Dermis microvascular lymphatic vessel endothelial cell (primary cell): ENCODE data around the gene DISP2. TPM values are rescaled to one million over a fixed set of nuclear protein-coding genes. Genes with fewer than 3 reads are reported as not detected.

Experiments used
- DNase-seq, 2 donors: peaks; one replicate each; pipeline versions ENCODE4 v3.0.0 to v3.0.0-alpha.2; 2010; ENCODE audit warnings: low read depth in 2 of 2
- total RNA-seq: library from RNA; depleted of rRNA; stranded (reverse); fragments of >200 nt; gene quantifications from 2 replicates; pipeline ENCODE4 v1.2.1, GENCODE V29; 2014

DISP2 gene
- total RNA-seq, 1 donor from 2014 or later, result 0.13 TPM

- no peak for DNase-seq
These were observed 3.6 kb downstream of the DISP2 start for GRCh38 chr15:40361640-40362039.

DNA sequence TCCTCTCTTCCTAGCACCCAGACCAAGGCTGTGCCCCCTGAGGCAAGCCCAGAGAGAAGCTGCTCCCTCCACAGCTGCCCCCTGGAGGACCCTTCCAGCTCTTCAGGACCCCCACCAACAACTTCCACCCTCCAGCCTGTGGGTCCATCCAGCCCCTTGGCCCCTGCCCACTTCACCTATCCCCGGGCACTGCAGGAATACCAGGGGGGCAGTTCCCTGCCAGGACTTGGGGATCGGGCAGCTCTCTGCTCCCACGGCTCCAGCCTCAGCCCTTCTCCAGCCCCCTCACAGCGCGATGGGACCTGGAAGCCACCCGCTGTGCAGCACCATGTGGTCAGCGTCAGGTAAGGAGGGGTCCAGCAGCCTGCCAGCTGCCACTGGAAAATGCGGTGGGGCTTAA lies 5.6 kb downstream of the DISP2 start:
- DNase-seq, result no peak

DNA sequence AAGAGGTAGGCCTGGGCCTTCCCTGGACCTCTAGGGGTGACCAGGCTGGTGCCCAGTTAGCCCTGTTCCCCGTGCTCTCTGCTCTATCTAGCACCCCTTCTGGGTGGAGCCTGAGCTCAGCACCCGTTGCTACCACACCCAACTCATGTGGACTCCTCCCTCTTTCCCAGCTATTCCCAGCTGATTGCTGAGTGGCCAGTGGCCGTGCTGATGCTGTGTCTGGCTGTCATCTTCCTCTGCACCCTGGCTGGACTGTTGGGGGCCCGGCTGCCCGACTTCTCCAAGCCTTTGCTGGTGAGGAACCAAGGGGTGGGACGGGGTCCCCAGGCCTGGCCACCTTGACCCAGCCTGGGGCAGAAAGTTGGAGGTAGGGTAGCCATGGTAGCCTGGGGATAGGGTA lies 6.2 kb downstream of the DISP2 start:
- DNase-seq, result no peak

DNA sequence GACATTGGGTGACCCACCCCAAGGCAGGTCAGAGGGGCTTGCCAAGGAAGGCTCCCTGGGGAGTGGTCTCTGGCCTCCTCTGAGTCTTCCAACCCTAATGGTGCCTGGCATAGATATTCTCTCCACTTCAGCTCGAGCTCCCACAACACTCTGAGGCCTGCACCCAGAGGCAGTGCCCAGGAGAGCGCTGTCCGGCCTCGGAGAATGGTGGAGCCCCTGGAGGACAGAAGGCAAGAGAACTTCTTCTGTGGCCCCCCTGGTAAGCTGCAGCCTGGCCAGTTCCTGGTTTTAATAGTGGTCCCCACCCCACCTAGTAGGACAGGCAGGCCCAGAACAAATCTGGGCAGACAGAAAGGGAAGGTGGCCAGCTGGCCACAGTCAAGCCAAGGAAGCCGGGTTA lies 7.0 kb downstream of the DISP2 start:
- no peak for DNase-seq

- DNase-seq, result no peak
These were observed 7.8 kb downstream of the DISP2 start for GRCh38 chr15:40365624-40366456.

DNA sequence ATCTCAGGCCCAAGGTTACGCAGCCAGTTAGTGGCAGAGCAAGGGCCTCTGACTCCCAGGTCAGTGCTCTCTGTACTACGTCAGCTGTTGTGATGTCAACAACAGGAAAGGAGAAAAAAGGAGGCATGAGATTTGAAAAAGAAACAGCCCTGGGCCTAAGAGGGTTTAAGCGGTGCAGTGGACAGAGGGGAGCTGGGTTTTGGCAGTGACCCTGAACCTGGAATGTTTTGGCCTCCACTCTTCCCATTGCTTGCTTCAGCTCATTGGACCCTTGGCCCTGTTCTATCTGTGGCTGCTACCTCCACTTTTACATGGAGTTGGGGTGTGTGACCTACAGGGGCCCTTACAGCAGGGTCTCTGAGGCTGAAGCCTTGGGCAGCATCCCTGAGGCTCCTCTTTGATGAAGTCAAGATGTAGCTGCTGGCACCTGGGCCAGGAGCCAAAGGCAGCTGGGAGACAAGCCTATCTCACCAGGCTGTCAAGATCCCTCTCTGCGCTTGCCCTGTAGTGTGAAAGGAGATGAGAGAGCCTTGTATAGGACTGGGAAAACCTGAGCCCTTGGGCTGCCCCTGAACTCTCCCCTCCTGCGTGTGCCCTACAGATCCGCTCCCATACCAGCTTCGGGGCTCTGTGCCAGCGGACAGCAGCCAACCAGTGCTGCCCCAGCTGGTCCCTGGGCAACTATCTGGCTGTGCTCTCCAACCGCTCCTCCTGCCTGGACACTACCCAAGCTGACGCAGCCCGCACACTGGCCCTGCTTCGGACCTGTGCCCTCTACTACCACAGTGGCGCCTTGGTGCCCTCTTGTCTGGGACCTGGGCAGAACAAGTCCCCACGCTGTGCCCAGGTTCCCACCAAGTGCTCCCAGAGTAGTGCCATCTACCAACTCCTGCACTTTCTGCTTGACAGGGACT lies 8.7 kb downstream of the DISP2 start:
- DNase-seq, result no peak

DNA sequence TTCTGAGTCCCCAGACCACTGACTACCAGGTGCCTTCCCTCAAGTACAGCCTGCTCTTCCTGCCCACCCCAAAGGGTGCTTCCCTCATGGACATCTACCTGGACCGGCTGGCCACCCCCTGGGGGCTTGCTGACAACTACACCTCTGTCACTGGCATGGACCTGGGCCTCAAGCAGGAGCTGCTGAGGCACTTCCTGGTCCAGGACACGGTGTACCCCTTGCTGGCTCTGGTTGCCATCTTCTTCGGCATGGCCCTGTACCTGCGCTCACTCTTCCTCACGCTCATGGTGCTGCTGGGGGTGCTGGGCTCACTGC lies 9.3 kb downstream of the DISP2 start:
- no peak for DNase-seq

DNA sequence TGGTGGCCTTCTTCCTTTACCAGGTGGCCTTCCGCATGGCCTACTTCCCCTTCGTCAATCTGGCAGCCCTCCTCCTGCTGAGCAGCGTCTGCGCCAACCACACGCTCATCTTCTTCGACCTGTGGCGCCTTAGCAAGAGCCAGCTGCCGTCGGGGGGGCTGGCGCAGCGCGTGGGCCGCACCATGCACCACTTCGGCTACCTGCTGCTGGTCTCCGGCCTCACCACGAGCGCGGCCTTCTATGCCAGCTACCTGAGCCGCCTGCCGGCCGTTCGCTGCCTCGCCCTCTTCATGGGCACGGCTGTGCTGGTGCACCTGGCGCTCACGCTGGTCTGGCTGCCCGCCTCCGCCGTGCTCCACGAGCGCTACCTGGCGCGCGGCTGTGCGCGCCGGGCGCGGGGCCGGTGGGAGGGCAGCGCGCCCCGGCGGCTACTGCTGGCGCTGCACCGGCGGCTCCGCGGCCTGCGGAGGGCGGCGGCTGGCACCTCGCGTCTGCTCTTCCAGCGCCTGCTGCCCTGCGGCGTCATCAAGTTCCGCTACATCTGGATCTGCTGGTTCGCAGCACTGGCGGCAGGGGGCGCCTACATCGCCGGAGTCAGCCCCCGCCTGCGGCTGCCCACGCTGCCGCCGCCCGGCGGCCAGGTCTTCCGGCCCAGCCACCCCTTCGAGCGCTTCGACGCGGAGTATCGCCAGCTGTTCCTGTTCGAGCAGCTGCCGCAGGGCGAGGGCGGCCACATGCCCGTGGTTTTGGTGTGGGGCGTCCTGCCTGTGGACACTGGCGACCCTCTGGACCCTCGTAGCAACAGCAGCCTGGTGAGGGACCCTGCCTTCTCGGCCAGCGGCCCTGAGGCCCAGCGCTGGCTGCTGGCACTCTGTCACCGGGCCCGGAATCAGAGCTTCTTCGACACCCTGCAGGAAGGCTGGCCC lies 9.9 kb downstream of the DISP2 start:
- peak; percentile 73 to 93 for DNase-seq

- no peak for DNase-seq
These were observed 10.9 kb downstream of the DISP2 start for GRCh38 chr15:40368719-40369473.

GRCh38 chr15:40369474-40369869 lies 11.5 kb downstream of the DISP2 start:
- no peak for DNase-seq

- no peak for DNase-seq
These were observed 12.0 kb downstream of the DISP2 start for GRCh38 chr15:40369971-40370370.

- DNase-seq, result peak in 1 of 2 donors; percentile 48
These were observed 15.0 kb downstream of the DISP2 start for GRCh38 chr15:40372981-40373380.

DNA sequence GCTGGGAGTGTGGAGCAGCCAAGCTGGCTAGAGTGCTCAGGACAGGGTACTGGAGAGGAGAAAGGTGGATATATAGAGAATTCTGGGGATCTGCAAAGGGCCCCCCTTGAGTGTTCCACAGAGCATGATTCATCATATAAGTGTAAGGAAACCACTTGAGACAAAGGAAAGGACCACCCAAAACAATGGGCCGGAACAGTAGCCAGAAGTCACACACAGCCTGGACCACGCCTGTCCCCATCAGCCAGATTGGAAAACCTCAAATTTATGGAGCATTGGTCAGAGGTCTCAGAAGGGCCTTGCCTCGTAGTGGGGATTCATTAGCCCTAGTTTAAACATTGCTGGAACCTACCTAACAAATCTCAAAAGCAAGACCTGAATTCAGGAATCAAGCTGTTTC lies 19.6 kb downstream of the DISP2 start:
- no peak for DNase-seq

- no peak for DNase-seq
These were observed 21.4 kb downstream of the DISP2 start for GRCh38 chr15:40379374-40379773.

- peak; percentile 57 to 85 for DNase-seq
These were observed 21.8 kb downstream of the DISP2 start for GRCh38 chr15:40379853-40380252.

- DNase-seq, result no peak
These were observed 22.6 kb downstream of the DISP2 start for GRCh38 chr15:40380636-40381035.

GRCh38 chr15:40381818-40382529 lies 24.0 kb downstream of the DISP2 start:
- DNase-seq, result no peak

DNA sequence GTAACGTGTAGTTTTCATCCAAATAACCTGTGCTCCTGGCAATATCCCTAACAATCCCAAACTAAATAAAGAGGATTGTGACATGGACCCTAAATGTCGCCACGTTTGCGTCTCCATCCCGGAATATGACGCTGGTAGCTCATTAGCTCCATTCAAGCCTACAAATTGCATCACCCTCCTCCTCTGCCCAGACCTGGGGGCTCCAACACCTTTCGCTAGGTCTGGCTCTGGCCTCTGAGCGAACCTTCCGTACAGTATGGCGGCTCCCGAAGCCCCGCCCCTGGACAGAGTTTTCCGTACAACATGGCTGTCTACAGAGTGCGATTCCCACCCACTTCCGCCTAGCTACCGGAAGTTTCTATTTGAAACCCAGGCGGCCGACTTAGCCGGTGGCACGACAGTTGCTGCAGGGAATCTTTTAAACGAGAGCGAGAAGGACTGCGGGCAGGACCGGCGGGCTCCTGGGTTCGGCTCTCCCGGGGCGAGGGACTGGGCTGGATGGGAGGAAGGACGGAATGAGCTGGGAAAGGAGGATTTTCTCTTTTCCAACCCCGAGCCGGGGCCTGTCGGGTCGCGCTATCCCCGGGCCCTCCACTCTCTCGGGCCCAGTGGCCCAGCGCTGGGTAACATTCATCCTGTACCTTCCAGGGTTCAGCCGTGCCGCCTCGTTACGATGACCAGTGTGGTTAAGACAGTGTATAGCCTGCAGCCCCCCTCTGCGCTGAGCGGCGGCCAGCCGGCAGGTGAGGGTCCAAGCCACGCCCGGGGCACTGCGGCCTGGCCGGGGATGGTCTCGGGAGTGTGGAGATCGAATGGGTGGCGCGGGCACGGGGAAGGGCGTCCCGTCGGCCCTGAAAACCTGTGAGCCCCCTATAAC lies 24.8 kb downstream of the DISP2 start, which contains the start of gene KNSTRN:
KNSTRN (plus strand) TSS at position 142 of the 877 bp plus-strand sequence; CDS start at position 257, 115 bp downstream.
- DNase-seq, result peak; percentile 88 to 93

GRCh38 chr15:40386480-40386879 lies 28.5 kb downstream of the DISP2 start:
- no peak for DNase-seq
